Liver (tissue), 9 donors: ENCODE data around the gene SEMA7A. TPM values are rescaled to one million over a fixed set of nuclear protein-coding genes. Genes with fewer than 3 reads are reported as not detected.

ENCODE experiments used
- DNase-seq: peaks from one replicate; pipeline ENCODE4 v3.0.0-alpha.2; 2017; ENCODE audit warnings: low spot score
- H3K27ac ChIP-seq, 2 donors: one replicate each; pipeline ENCODE4 v1.7.0; 2013; ENCODE audit warnings: inconsistent platforms in 2 of 2, low read length in 2 of 2, control low read depth in 1 of 2, low read depth in 1 of 2, mild to moderate bottlenecking in 1 of 2
- H3K27me3 ChIP-seq, 4 donors: one replicate each; pipeline versions ENCODE4 v1.6.1 to v1.7.0; 2013; ENCODE audit warnings: low read length in 3 of 4, inconsistent platforms in 1 of 4, mild to moderate bottlenecking in 1 of 4, moderate library complexity in 1 of 4; ENCODE audit not compliant: control insufficient read depth in 4 of 4, insufficient read depth in 4 of 4
- H3K36me3 ChIP-seq, 4 donors: one replicate each; pipeline versions ENCODE4 v1.6.1 to v1.7.0; 2013; ENCODE audit warnings: low read length in 3 of 4, mild to moderate bottlenecking in 3 of 4, low read depth in 1 of 4, moderate library complexity in 1 of 4; ENCODE audit not compliant: control insufficient read depth in 4 of 4, insufficient read depth in 3 of 4
- H3K4me1 ChIP-seq, 4 donors: one replicate each; pipeline versions ENCODE4 v1.6.1 to v1.7.0; 2013; ENCODE audit warnings: low read length in 3 of 4, mild to moderate bottlenecking in 3 of 4, moderate library complexity in 1 of 4; ENCODE audit not compliant: control insufficient read depth in 4 of 4, insufficient read depth in 4 of 4
- H3K4me3 ChIP-seq, 3 donors: one replicate each; pipeline versions ENCODE4 v1.6.1 to v1.7.0; 2013; ENCODE audit warnings: low read length in 3 of 3, control low read depth in 1 of 3, low read depth in 1 of 3, mild to moderate bottlenecking in 1 of 3
- H3K9ac ChIP-seq, 2 donors: one replicate each; pipeline ENCODE4 v1.7.0; 2013; ENCODE audit warnings: low read length in 2 of 2, mild to moderate bottlenecking in 2 of 2, moderate library complexity in 2 of 2, control low read depth in 1 of 2, low read depth in 1 of 2
- H3K9me3 ChIP-seq, 4 donors: one replicate each; pipeline versions ENCODE4 v1.6.1 to v1.7.0; 2013; ENCODE audit warnings: low read length in 3 of 4; ENCODE audit not compliant: control insufficient read depth in 4 of 4
- ATF3 ChIP-seq: IDR thresholded peaks from 2 replicates; pipeline ENCODE4 v1.6.1; 2016; ENCODE audit warnings: antibody characterized with exemption
- EGR1 ChIP-seq, 2 donors: IDR thresholded peaks; 2 replicates each; pipeline ENCODE4 v1.6.1; 2016 to 2018; ENCODE audit warnings: antibody characterized with exemption in 2 of 2, low read depth in 2 of 2
- FOXA1 ChIP-seq: IDR thresholded peaks from 2 replicates; pipeline ENCODE4 v1.6.1; 2016; ENCODE audit warnings: antibody characterized with exemption
- FOXA2 ChIP-seq: IDR thresholded peaks from 2 replicates; pipeline ENCODE4 v1.6.1; 2016; ENCODE audit warnings: antibody characterized with exemption
- GABPA ChIP-seq, 2 donors: IDR thresholded peaks in 1 of 2; conservative IDR thresholded peaks in 1 of 2; 2 replicates each; pipeline ENCODE4 v1.6.1; 2016; ENCODE audit warnings: antibody characterized with exemption in 2 of 2, mild to moderate bottlenecking in 1 of 2, moderate library complexity in 1 of 2
- HNF4A ChIP-seq, 2 donors: conservative IDR thresholded peaks; 2 replicates each; pipeline ENCODE4 v1.6.1; 2016; ENCODE audit warnings: antibody characterized with exemption in 2 of 2, mild to moderate bottlenecking in 2 of 2
- HNF4G ChIP-seq: IDR thresholded peaks from 2 replicates; pipeline ENCODE4 v1.6.1; 2016; ENCODE audit warnings: antibody characterized with exemption
- JUND ChIP-seq, 2 donors: IDR thresholded peaks; 2 replicates each; pipeline ENCODE4 v1.6.1; 2016; ENCODE audit warnings: antibody characterized with exemption in 2 of 2
- MAX ChIP-seq: IDR thresholded peaks from 2 replicates; pipeline ENCODE4 v1.6.1; 2016; ENCODE audit warnings: antibody characterized with exemption
- NR2F2 ChIP-seq: IDR thresholded peaks from 2 replicates; pipeline ENCODE4 v1.6.1; 2016; ENCODE audit warnings: antibody characterized with exemption
- RAD21 ChIP-seq, 2 donors: IDR thresholded peaks; 2 replicates each; pipeline ENCODE4 v1.6.1; 2016; ENCODE audit warnings: antibody characterized with exemption in 2 of 2, mild to moderate bottlenecking in 2 of 2
- REST ChIP-seq: IDR thresholded peaks from 2 replicates; pipeline ENCODE4 v1.6.1; 2016; ENCODE audit warnings: antibody characterized with exemption, mild to moderate bottlenecking
- RXRA ChIP-seq, 2 donors: IDR thresholded peaks; 2 replicates each; pipeline ENCODE4 v1.6.1; 2017 to 2018; ENCODE audit warnings: antibody characterized with exemption in 2 of 2, mild to moderate bottlenecking in 1 of 2
- SP1 ChIP-seq: IDR thresholded peaks from 2 replicates; pipeline ENCODE4 v1.6.1; 2018; ENCODE audit warnings: antibody characterized with exemption, mild to moderate bottlenecking
- TAF1 ChIP-seq: conservative IDR thresholded peaks from 2 replicates; pipeline ENCODE4 v1.6.1; 2016; ENCODE audit warnings: antibody characterized with exemption, mild to moderate bottlenecking
- YY1 ChIP-seq: IDR thresholded peaks from 2 replicates; pipeline ENCODE4 v1.6.1; 2016; ENCODE audit warnings: antibody characterized with exemption, mild to moderate bottlenecking
- ZBTB33 ChIP-seq: IDR thresholded peaks from 2 replicates; pipeline ENCODE4 v1.6.1; 2016; ENCODE audit warnings: antibody characterized with exemption
- WGBS: extraction: QIAGEN DNeasy Blood & Tissue Kit; methylation state at CpG from one replicate; pipeline ENCODE4 v1.1.7; 2013; 5-methylcytosine and 5-hydroxymethylcytosine counted together
- polyA plus RNA-seq, 2 donors: library from polyadenylated mRNA; stranded (reverse) in 1 of 2; unstranded in 1 of 2; fragments of 200-250 nt in 1 of 2; fragments of >200 nt in 1 of 2; fragmentation: Nextera tagmentation in 1 of 2; extraction: Ambion mirVana in 1 of 2; gene quantifications; one replicate each; pipeline versions ENCODE4 v1.2.1 to v1.2.3, GENCODE V29; 2013 to 2015
- total RNA-seq, 2 donors: library from RNA; depleted of rRNA; stranded (reverse); fragments of >200 nt; gene quantifications; one replicate each; pipeline ENCODE4 v1.2.3, GENCODE V29; 2014
- TF ChIP-seq, protein P1 (sequence below): fragments of 150-350 bp; IDR thresholded peaks from 2 replicates; pipeline ENCODE4 v1.5.1; 2017; ENCODE audit warnings: improper control_type of control experiment, low read depth, low read length; ENCODE audit not compliant: missing input control
- donor health status: healthy.
- donor health status: healthy.
- donor health status: healthy.
- donor health status: healthy.
- donor health status: healthy.

The SEMA7A gene
- total and polyA plus RNA-seq, 4 donors = 0.14 to 18.1 (median 1.4) TPM

DNA sequence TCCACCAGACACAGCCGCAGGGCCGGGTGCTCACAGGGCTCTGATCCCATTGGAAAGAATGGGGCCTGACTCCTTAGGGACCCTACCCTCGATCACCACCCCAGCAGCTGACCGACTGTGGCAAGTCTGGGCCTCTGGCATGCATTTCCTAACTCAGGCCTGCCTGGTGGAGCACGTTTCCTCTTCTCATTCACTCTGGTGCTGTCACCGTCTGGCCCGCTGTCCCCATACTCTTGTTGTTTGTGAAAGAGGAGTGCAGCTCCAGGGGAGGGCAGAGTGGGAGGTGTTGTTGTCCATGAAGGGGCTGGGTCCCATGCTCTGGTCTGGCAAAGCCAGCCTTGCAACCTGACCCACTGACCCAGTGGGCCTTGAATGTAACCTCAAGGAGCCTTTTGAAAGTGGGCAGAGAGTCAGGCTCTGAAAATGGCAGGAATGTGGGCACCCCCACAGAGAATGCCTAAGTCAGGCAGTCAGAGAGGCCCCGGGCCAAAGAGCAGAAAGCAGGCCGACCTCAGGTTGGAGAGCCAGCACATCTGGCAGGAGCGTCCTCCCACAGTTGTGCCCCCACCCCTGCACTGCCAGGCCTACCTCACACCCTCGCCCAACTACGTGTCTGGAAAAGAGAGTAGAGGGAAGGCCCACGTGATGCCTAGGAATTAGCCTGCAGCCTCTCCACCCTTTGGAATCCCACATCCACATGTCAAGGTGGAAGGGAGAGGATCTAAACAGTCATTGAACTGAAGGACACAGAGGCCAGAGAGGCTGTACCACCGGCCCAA is 10.9 kb downstream of the SEMA7A start:
- no peak overlapping the region for H3K9ac ChIP-seq
- 90% methylated on average over 14 of the region's 14 CpGs for WGBS
- no peak overlapping the region for H3K27ac ChIP-seq
- no peaks in the 10 kb centered on the region for H3K27me3 ChIP-seq
- H3K4me1 ChIP-seq = peaks cover 0 to 7% (median 2%) of the 10 kb centered on the region in 4 donors
- H3K4me3 ChIP-seq = no peak overlapping the region
- DNase-seq = peak; percentile 59
- no peaks in the 10 kb centered on the region for H3K36me3 ChIP-seq
- H3K9me3 ChIP-seq = no peaks in the 10 kb centered on the region
- no peak for TF ChIP-seq JUND (IDR thresholded peaks at IDR 0.05)
- no peak for TF ChIP-seq YY1
- TF ChIP-seq RXRA (IDR thresholded peaks at IDR 0.05) = no peak
- no peak for TF ChIP-seq EGR1 (IDR thresholded peaks at IDR 0.05; ENCODE audit: low read depth in 2 of 2)
- TF ChIP-seq REST = no peak
- TF ChIP-seq RAD21 (IDR thresholded peaks at IDR 0.05) = no peak
- TF ChIP-seq FOXA1 = no peak
- no peak for TF ChIP-seq FOXA2
- TF ChIP-seq SP1 = no peak
- TF ChIP-seq, protein P1, sequence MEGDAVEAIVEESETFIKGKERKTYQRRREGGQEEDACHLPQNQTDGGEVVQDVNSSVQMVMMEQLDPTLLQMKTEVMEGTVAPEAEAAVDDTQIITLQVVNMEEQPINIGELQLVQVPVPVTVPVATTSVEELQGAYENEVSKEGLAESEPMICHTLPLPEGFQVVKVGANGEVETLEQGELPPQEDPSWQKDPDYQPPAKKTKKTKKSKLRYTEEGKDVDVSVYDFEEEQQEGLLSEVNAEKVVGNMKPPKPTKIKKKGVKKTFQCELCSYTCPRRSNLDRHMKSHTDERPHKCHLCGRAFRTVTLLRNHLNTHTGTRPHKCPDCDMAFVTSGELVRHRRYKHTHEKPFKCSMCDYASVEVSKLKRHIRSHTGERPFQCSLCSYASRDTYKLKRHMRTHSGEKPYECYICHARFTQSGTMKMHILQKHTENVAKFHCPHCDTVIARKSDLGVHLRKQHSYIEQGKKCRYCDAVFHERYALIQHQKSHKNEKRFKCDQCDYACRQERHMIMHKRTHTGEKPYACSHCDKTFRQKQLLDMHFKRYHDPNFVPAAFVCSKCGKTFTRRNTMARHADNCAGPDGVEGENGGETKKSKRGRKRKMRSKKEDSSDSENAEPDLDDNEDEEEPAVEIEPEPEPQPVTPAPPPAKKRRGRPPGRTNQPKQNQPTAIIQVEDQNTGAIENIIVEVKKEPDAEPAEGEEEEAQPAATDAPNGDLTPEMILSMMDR = no peak
- no peak for TF ChIP-seq ATF3
- no peak for TF ChIP-seq GABPA (IDR thresholded peaks at IDR 0.05 in 1 of 2, conservative IDR thresholded peaks at IDR 0.05 in 1 of 2)
- TF ChIP-seq NR2F2 = no peak
- no peak for TF ChIP-seq HNF4A (conservative IDR thresholded peaks at IDR 0.05)
- TF ChIP-seq HNF4G = no peak
- TF ChIP-seq MAX = no peak
- TF ChIP-seq ZBTB33 = no peak
- no peak for TF ChIP-seq TAF1
